Ishikawa (cell line): ENCODE results near the gene LRRN3.
A peak's percentile ranks its signal among the peaks of the same experiment; 100 is the strongest.

ENCODE experiments used
- CEBPB ChIP-seq: IDR thresholded peaks from 2 replicates; pipeline ENCODE4 v1.6.1; 2012
- CREB1 ChIP-seq: IDR thresholded peaks from 2 replicates; pipeline ENCODE4 v1.6.1; 2012; ENCODE audit warnings: low read depth
- EGR1 ChIP-seq: IDR thresholded peaks from 2 replicates; pipeline ENCODE4 v1.6.1; 2012
- EP300 ChIP-seq: IDR thresholded peaks from 2 replicates; pipeline ENCODE4 v1.6.1; 2012; ENCODE audit warnings: borderline replicate concordance
- FOXM1 ChIP-seq: IDR thresholded peaks from 2 replicates; pipeline ENCODE4 v1.6.1; 2012; ENCODE audit warnings: low read depth, borderline replicate concordance
- MAX ChIP-seq: IDR thresholded peaks from 2 replicates; pipeline ENCODE4 v1.6.1; 2012
- NFIC ChIP-seq: IDR thresholded peaks from 2 replicates; pipeline ENCODE4 v1.6.1; 2012
- RAD21 ChIP-seq: IDR thresholded peaks from 2 replicates; pipeline ENCODE4 v1.6.1; 2012; ENCODE audit warnings: low read depth
- REST ChIP-seq: IDR thresholded peaks from 2 replicates; pipeline ENCODE4 v1.6.1; 2012; ENCODE audit warnings: low read depth, mild to moderate bottlenecking
- TAF1 ChIP-seq: IDR thresholded peaks from 2 replicates; pipeline ENCODE4 v1.6.1; 2012; ENCODE audit warnings: low read depth, mild to moderate bottlenecking
- TCF12 ChIP-seq: IDR thresholded peaks from 2 replicates; pipeline ENCODE4 v1.6.1; 2012; ENCODE audit warnings: low read depth
- TEAD4 ChIP-seq: IDR thresholded peaks from 2 replicates; pipeline ENCODE4 v1.6.1; 2012
- YY1 ChIP-seq: IDR thresholded peaks from 2 replicates; pipeline ENCODE4 v1.6.1; 2012; ENCODE audit warnings: low read depth
- ZBTB7A ChIP-seq: IDR thresholded peaks from 2 replicates; pipeline ENCODE4 v1.6.1; 2012; ENCODE audit warnings: low read depth
- TF ChIP-seq, protein P1 (sequence below): IDR thresholded peaks from 2 replicates; pipeline ENCODE4 v1.6.1; 2012

LRRN3 gene

DNA sequence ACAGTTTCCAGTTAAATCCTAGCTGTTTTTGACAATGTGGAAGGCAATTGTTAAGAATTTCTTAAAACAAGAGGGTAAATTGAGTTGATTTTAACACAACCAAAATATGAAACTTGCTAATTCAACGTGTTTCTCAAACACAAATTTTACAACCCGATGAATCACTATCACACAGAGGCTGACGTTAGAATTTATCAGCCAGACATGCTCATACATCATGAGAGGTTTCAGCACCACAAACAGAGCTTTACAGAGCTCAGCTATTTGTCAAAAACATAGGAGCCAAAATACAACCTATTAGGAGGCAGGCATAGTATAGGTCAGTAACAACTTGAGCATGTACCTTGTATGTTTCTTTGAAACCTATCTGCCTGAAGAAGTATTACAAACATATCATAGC, 36.1 kb downstream of the LRRN3 start:
- peak; percentile 74 for TF ChIP-seq REST
- TF ChIP-seq NFIC: no peak

GRCh38 chr7:111129435-111129834, 38.5 kb downstream of the LRRN3 start:
- TF ChIP-seq, protein P1, sequence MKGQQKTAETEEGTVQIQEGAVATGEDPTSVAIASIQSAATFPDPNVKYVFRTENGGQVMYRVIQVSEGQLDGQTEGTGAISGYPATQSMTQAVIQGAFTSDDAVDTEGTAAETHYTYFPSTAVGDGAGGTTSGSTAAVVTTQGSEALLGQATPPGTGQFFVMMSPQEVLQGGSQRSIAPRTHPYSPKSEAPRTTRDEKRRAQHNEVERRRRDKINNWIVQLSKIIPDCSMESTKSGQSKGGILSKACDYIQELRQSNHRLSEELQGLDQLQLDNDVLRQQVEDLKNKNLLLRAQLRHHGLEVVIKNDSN: no peak
- TF ChIP-seq CEBPB (no peak), FOXM1 (no peak), TCF12 (no peak), YY1 (no peak), ZBTB7A (no peak)

- TF ChIP-seq NFIC (no peak), FOXM1 (no peak), MAX (no peak), ZBTB7A (no peak)
- TF ChIP-seq, protein P1: no peak
Measured at GRCh38 chr7:111132833-111133232, 41.9 kb downstream of the LRRN3 start.

GRCh38 chr7:111137296-111138192, 46.6 kb downstream of the LRRN3 start:
- TF ChIP-seq NFIC (no peak), EP300 (no peak), TAF1 (no peak), CREB1 (no peak), TEAD4 (no peak), TCF12 (no peak), REST (no peak), ZBTB7A (no peak), RAD21 (no peak), YY1 (no peak), MAX (no peak), CEBPB (no peak), EGR1 (no peak), FOXM1 (no peak)
- TF ChIP-seq, protein P1: no peak

- TF ChIP-seq EP300 (no peak), REST (no peak), EGR1 (no peak), FOXM1 (no peak), RAD21 (no peak), ZBTB7A (no peak), TAF1 (no peak), TEAD4 (no peak), NFIC (no peak), TCF12 (no peak), CREB1 (no peak), MAX (no peak), YY1 (no peak), CEBPB (no peak)
- TF ChIP-seq, protein P1: no peak
Measured at GRCh38 chr7:111138193-111138569, 47.3 kb downstream of the LRRN3 start.
